NCI-H774 (cell line): ENCODE measurements around the gene ADGRD1.
"Not testable (repeated sequence)": the region's sequence is repeated elsewhere in the genome, so short reads cannot be mapped to it uniquely, and the experiment has no call there.

ENCODE experiments used
- DNase-seq: peaks from one replicate; lab custom pipeline; 2025; lab: John Stamatoyannopoulos, UW

The ADGRD1 gene

GRCh38 chr12:131057211-131057721 is 103.6 kb downstream of the ADGRD1 start:
- DNase-seq: no peak

DNA sequence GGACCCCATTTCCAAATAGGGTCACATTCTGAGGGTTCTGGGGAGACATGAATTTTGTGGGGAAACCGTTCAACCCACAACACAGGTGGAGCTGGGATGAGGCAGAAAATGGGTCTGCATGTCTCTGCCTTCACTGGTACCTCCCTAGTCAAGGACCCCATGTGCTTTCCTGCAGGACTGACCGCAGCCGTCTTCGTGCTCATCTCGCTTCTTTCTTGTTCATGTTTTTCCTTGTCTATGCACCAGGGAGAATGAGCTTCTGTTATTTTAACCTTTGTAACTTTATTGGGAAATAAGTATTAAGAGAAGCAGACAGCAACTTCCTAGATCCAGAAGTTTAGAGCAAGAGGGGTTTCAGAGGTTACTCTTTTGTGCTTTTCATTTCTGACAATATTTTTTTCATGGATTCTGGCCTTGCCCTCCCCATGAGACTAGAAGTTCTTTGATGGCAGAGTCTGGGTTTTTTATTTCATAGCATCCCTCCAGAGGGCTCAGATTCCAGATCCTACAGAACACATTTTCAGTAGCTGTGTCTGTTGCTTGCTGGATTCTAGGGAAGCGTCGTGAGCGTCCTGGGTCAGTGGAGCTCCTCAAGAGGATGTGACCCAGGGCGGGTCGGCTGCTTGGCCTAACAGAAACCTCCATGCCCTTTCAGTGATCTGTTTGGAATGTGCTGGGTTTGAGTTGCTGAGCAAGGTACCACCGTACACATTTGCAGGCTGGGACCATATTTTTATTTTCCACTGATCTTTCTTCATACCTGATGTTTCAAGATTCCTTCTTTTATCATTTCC is 104.2 kb downstream of the ADGRD1 start:
- no peak for DNase-seq

DNA sequence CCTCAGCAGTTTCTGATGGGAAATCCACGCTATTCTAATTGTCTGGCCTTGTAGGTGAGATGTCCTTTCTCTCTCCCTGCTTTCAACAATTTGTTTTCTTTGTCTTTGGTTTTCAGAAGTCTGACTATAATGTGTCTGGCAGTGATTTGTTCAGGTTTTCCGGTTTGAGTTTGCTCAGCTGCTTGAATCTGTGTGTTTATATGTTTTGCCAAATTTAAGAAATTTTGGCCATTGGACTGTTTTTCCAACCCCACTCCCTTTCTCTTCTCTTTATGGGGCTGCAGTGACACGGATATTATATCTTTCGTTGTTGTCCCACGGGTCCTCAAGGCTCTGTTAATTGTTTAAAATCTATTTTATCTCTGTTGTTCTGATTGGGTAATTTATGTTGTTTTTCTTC is 105.0 kb downstream of the ADGRD1 start:
- DNase-seq: no peak

DNA sequence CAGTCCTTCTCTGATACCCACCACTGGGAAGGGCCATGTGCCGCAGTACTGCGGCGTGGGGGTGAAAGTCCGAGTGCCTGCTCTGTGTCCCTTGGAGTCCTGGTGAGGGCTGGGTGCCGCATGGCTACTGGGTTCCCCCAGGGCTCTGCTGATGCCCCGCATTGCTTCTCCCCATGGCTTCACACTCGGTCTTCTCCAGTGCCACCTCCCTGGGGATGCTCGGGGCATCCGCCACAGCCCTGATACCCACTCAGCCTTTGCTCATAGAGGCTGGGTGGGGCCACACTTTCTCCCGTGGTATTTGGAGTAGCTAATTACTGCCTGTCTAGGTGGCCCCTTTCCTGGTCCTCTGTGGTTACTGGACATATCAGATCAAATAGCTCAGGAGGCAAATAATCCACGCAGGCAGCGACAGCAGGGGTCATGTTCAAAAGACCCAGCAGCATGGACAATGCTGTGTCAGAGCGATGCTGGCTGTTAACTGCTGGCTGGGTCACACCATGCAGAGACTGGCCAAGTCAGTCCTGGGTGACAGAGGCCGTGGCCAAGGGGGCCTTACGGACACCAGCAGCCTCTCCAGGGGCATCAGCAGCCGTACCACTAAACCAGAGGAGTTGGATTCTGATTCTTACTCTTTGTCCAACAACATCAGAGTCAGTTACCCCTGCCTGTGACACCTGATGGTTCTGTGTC is 106.5 kb downstream of the ADGRD1 start:
- no peak for DNase-seq

GRCh38 chr12:131061041-131061806 is 107.5 kb downstream of the ADGRD1 start:
- no peak for DNase-seq

GRCh38 chr12:131063413-131063812 is 109.7 kb downstream of the ADGRD1 start:
- no peak for DNase-seq

DNA sequence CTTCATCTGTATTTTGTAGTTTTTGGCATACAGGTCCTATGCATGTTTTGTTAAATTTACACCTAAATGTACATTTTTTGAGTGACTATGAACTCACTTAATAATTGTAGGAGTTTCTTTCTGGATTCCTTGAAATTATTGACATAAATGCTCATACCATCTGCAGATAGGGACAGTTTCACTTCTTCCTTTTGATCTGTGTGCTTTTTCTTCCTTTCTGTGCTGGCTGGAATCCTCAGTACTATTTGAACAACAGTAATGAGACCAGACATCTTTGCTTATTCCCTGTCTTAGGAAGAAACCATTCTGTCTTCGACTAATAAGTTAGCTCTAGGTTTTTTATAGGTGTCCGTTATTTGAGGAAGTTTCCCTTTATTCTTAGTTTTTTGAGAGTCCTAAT is 110.3 kb downstream of the ADGRD1 start:
- DNase-seq: no peak

DNA sequence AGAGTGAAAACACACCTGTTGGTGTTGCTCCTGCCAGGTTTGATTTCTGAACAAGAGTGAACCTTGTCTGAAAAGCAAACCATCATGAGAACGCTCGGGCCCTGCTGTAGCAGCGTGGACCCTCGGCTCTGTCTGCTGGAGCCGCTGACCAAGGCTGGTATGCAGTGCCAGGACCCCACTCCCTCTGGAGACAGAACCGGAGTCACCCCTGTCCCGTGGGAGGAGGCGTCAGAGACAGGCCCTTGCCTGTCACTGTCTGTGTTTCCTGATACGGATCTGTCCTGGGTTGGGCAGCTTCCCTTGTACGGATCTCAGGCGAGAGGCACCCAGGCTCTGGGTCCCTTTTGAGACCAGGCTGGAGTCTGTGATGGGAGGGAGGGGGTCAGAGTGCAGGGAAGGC is 111.6 kb downstream of the ADGRD1 start:
- no peak for DNase-seq

DNA sequence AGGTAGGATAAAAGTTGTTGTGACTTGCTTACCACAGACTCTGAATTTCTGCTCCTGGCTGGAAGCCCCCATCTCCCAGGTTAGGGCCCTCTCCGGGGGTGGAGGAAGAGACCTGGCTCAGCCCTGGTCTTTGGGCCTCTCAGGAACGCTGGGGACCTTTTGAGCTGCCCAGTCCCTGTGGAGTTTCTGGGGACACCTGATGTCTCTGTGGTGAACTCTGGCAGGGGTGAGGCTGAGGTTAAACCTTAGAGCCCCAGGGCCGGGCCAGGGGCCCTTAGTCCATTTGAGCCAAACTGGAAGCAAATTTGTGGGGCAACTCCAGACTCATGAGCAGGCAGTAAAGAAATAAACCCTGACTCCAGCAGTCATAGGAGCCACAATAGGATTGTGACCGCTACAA is 112.1 kb downstream of the ADGRD1 start:
- DNase-seq: no peak

DNA sequence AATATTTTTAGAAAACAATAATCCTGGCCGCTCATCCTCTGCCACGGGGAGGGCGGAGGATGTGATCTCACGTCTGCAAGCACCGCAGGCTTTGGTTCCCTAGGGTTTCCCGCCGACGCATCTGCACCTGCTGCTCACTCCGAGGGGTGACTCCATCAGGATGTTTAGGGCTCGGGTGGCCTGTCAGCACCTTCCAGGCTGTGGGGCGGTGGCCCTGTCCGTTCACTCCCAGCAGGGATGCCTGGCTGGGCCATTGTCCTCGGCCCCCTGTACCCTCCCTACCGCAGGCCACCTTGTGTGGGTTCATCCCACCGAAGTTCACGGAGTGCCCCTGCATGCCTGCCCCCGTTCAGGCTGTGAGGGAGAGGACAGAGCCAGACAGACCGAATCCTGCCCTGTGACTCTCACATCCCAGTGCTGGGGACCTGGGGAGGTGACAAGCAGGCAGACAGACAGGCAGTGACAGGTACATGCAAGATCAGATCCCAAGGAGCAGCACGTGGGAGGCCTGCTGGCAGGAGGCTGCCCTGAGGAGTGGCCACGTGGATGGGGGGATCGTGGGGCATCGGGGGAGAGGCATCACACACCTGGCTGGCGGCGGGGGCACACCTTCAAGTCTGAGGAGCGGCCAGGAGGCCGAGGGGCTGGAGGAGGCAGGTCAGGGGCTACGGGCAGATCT is 112.6 kb downstream of the ADGRD1 start:
- DNase-seq: no peak

DNA sequence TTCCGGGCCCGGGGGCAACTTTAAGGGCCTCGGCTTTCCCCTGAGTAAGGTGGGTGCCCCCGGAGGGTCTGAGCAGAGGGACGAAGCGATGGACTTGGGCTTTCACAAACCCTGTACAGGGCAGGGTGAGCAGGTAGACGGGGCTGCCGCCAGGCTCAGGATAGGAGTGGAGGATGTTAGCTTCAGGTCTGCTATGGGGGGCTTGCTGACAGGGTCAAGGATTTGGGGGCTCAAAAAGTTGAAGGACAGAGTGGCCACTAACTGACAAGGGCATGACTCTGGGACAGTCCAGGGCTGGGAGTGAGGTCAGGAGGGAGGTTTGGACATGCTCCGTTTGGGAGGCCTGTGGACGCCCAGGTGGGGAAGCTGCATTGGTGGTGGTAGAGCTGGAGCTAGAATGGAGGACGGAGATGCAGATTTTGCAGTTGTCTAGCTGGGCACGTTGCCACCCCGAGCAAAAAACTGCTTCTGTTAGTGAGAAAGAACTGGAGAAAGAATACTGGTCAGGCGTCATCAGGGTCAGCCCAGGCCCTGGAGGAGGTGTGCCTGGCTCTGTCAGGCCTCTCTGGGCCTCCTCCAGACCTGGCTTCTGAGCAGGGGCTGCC is 113.3 kb downstream of the ADGRD1 start:
- no peak for DNase-seq

- DNase-seq: no peak
Measured at GRCh38 chr12:131067981-131068851, 114.5 kb downstream of the ADGRD1 start.

- DNase-seq: peak; percentile 1
Measured at GRCh38 chr12:131068926-131069720, 115.4 kb downstream of the ADGRD1 start.

DNA sequence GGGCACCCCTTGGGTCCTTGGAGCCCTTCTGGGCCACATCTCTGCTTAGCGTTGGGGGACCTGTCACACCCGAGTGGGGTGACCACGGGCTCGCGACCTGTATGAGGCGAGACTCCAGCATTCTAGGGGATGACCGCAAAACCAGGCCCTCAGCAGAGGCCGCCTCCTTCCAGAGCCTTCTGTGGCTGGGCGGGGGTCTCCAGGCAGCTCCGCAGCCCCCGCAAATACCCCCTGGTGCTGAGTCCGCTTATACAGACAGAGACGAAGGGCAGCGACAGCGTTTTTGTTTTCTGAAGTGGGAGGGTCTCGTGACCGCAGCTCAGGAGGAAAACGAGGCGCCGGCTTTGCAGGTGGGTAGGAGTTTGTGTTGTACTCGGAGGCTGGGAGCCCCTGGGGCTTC is 116.4 kb downstream of the ADGRD1 start:
- not testable (repeated sequence) for DNase-seq

DNA sequence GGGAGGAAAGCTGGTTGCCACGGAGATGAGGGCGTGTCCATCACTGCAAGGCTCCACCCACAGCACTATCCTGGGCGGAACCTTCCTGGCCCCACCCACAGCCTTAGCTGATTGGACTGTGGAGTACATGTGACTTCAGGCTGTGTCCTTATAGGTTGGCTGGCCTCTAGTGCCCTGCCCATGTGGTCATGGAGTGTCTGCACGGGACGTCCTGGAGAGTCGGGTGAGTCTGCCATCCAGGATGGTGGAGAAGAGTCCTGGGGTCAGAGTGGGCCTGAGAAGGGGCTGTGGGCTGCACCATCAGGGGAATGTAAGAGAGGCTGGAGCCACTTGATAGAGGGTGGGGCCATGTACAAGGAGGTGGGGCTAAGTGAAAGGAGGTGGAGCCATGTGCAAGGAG is 117.0 kb downstream of the ADGRD1 start:
- not testable (repeated sequence) for DNase-seq

DNA sequence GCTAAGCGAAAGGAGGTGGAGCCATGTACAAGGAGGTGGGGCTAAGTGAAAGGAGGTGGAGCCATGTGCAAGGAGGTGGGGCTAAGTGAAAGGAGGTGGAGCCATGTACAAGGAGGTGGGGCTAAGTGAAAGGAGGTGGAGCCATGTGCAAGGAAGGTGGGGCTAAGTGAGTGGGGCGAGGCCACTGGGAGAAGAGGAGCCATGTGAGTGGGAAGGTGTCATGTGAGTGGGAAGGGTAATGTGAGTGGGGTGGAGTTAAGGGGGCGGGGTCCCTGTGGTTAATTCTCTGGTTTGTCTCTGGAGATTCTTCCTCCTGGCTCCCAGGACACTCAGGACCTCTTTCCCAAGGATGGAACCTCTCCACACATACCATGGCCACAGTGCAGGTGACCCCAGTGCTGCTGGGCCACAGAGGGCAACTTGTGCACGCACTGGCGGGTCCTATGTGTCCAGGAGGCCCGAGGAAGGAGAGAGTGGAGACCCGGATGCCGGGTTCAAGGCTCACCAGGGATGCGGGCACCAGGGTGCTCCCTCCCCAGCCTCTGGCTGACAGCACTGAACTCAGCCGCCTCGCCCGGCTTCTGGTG is 117.6 kb downstream of the ADGRD1 start:
- not testable (repeated sequence) for DNase-seq

DNA sequence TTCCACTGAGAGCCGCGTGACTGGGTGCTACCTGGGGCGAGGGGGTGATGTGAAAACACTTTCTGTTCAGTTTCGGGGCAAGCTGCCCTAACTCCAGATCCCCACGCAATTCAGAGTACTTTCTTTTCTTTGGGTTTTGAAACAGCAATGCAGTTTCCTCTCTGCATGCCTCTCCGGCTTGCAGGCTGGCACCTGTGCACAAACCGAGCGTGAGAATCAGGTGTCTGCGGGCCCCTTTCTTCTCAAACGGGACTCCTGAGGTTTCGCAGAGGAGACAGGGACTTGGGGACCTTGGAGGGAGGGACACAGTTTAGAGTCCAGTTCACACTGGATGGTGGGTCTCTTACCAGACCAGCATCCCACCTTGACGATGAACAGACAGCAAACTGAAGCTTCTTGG is 118.2 kb downstream of the ADGRD1 start:
- DNase-seq: not testable (repeated sequence)

- no peak for DNase-seq
Measured at GRCh38 chr12:131072451-131073230, 118.9 kb downstream of the ADGRD1 start.
